ENCODE measurements around the gene PRXL2A.
"Not testable (repeated sequence)": the region's sequence is repeated elsewhere in the genome, so short reads cannot be mapped to it uniquely, and the experiment has no call there.

Gene PRXL2A

DNA sequence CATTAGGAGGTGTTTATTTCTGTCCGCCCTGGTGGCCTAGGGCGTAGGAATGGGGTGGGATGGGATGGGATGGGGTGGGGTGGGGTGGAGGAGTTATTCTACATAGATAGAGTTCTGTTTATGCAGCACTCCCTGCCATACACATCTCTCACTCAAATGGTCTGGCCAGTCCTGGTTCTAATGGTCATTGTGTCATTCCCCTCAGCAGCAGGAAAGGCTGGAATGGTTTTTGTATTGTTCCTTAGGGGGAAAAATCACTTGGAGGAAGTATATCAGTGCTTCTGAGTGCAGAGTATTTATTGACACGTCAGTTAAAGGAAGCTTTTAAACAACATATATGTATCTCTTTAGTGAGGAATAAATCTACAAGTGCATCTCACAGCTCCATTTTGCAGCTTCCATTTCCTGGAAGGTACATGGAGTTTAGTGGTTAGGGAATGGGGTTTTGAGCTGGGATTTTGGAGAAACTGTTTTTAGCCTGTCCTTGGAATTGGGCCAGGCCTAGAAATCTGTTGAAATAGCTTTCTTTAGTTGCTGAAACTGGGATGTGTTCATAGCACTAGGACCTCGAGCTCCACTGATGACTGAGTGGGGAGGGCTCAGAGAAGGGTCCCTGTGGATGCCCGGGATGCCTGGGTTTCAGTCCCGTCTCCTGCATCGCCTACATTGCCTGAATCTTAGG lies 54.1 kb downstream of the PRXL2A start:
- no peak for DNase-seq

DNA sequence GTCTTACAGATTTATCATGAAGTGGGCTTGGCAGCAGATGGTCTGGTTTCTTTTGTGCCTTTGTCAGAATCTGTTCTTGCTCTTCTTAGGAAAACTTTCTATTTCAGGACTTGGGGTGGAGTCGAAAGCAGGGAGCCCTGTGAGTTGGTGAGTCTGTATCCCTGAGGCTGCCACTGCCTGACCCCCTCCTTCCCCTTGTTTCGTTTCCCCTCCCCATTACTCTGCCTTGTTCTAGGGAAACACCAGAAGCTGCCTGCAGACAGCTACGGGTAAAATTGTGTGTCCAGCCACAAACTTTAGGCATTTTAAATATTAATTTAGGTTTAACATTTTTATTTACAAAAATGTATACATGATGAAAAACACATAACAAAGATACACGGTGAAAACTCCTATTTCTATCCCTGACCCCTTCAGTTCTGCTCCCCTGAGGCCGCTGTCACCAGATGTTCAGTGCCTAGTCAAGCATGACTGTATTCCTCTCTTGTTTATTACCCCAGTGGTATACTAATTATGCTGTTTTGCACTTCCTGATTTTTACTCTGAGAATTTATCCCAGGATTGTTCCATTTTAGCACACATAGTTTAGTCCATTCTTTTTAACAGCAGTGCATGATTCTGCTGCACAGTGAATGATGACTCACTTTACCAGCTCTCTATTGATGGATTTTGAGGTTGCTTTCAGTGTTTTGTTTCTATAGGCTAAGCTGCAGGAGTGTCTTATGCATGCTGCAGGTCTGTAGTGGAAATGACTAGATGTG lies 54.8 kb downstream of the PRXL2A start:
- DNase-seq = no peak

DNA sequence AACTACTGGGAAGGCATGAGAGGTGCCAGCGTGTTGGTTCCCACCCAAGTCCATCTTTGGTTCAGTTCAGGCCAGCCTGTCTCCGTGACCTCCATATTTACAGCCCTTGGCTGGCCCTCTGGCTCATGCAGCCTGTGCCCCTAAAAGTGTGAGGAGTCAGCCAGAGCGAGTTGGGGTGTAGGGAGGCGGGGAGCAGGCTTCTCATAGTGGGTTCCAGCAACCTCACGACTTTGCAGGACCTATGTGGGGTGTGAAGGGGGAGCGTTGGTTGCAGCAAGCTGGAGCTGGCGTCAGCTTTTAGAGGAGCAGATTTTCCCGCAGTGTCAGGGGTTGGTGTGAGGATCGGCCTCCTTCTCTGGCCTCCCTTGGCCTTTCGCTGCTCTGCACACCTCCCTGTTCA lies 55.5 kb downstream of the PRXL2A start:
- no peak for DNase-seq

DNA sequence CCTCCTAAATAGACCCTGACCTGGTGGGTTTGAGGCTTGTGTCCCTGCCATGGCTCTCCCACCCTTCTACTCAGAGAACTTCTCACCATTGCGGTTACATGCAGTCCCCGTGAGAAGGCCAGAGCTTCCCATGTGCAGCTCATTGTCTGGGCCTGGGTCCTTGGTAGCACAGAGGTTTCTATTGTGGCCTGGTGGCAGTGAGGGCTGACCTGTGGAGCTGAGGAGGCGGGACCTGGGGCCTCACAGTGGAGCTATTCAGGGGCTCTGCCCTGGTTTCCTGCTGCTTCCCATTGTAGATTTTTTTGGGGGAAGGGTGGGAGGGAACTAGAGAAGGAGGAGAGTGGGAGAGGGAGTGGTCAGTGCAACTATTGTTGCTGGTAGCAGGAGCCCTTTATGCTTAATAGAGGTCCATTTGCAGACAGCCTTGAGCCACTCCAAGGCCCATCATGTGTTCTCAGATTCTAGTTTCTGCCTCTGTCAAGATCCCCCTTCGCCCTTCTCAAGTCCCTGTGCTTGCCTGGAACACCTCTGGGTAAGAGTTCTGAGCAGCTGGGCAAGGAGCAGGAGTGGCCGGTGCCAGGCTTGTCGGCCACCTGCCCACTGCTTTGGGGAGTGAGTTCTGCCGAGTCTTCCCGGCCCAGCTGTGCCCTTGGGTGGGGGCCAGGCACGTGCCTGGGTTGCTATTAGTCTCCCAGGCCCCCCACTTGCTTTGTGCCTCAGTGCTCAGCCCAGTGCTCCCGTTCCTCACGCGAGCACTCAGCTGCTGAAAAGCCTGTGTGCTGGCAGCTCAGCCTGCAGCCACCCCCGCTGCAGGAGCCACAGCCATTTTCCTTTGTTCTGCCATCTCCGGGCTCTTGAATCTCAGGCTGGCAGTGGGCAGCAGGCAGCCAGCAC lies 56.5 kb downstream of the PRXL2A start:
- no peak for DNase-seq

DNA sequence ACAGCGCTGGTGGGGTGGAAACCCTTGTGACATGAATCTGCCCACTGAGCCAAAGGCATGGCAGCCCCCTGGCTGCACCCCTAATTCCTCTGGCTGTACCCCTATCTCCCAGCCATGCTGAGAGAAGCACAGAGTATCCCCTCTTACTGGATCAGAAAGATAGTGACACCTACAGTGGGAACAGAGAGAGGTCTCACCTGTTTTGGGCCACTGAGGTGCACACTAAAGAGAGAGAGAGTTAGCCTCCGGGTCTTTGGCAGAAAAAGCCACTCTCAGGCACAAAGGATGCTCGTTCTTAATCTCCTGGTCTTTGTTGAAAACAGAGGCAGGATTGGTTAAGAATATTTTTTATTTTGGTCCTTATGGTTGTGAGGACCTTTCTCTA lies 57.1 kb downstream of the PRXL2A start:
- DNase-seq = no peak

DNA sequence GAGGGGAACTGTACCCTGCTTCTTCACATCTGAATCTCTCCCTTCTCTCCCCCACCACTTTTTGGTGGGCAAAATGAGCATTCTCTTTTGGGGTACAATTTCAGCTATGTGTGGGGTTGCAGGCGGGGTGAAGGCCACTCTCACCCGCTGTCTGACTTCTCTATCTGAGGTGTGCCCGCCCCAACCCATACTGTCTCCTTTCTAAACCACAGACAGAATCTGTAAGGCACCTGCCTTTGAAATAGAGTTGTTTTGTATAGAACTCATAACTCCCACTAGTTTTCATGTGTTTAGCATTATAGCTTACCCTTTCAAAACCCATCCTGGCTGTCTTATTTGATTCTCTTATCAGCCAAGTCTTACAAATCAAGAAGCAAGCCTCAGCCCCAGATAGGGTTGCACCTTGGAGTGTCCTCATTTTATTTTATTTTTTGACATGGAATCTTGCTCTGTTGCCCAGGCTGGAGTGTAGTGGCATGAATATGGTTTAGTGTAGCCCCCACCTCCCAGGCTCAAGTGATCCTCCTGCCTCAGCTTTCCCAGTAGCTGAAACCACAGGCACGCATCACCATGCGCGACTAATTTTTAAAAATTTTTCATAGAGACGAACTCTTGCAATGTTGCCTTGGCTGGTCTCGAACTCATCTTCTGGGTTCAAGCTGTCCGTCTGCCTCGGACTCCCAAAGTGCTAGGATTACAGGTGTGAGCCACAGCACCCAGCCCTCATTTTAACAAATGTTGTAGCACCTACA lies 57.7 kb downstream of the PRXL2A start:
- no peak for DNase-seq

DNA sequence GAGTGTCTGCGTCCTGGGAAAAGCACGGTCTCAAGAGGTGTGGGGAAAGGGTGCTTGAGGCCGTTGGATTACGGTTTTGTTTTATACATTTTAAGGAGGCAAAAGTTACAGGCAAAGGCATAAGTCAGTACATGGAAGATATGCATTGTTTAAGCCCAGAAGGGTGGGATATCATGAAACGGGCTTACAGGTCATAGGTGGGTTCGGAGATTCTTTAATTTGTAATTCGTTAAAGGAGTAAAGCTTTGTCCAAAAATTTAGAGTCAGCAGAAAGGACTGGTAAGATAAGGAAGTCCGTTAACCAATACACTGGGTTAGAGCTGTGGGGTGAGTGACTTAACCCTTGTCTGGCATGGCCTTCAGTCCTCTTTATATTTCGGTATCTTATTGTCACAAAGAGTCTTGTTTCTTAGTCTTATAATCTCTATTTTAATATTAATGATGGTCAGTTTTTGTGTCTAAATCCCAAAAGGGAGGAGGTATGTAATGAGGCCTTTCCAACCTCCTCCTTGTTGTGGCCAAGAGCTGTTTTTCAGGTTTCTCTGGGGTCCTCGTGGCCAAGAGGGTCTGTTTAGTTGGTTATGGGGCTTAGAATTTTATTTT lies 58.5 kb downstream of the PRXL2A start:
- DNase-seq = no peak

DNA sequence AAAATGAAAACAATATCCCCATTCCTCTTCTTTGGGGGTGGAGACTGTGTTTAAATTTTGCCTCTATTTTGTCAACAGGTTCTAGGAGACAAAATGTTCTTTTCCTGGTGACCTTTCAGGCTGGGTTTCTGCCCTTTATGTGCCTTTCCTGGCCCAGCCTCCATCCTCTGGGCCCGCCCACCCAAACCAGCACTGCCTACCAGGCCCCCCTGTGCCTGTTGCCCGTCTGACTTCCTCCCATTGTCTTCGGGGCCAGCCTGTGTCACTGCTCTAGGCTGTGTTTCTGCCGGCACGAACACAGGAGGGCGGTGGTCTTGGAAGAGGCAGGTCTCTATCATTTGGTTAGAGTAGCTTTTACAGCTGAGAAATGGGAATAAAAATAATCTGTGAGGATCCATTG lies 59.7 kb downstream of the PRXL2A start:
- peak; percentile 22 for DNase-seq

DNA sequence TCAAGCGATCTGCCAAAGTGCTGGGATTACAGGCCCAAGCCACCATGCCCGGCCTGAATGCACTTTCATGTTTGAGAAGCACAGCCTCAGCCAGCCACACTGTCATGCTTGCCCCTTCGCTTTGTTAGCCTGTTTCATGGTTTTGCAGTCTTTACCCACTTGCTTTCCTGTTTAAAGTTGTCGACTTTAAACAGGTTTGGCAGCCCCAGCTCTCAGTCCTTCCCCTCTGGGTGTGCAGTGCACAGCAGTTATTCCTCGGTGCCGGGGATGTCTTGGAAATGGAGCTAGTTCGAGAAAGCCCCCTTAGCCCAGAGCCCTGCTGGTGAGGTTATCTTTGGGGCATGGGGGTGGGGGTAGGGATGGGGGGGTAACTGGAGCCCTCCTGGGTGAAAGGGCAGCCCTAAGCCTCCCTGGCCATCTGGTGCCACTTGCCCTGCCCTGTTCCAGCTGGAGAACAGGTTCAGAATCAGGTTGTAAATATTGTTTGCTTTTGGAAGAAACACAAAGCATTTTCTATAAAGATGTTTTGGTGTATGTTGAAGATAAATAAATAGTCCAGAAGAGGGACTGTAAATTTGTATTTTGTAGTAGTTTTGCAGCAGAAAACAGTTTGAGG lies 60.6 kb downstream of the PRXL2A start:
- DNase-seq = no peak

DNA sequence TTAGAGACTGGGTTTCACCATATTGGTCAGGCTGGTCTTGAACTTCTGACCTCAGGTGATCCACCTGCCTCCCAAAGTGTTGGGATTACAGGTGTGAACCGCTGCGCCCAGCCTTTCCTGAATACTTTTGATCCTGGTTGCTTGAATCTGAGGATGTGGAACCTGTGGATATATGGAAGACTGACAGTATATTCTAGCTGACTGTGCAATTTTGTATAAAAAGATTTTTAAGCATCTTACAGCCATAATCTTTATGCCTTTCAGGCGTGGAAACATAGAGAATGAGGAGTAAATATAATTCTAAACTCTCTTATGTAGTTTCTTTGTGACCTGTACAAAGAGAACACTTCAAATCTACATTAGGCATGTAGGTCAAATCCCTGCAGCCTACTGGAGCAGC lies 61.9 kb downstream of the PRXL2A start:
- DNase-seq = no peak

DNA sequence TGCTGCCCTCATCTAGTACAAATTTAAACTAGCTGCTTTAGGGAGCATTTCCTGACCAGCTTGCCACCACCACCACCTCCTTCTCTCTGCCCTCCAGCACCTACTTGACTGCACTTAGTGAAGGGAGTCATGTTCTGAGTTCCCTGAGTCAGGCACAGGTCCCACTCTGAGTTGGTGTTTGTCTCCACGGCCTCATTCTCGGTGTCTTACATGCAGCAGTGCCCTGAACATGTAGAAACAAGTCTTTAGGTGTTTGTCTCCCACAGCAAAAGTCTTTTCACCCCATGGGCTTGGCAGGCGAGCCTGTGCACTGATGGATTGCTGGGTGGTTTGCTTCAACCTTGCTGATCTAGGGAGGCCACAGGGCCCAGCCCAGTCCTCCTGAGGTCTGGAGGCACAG lies 62.6 kb downstream of the PRXL2A start:
- no peak for DNase-seq

DNA sequence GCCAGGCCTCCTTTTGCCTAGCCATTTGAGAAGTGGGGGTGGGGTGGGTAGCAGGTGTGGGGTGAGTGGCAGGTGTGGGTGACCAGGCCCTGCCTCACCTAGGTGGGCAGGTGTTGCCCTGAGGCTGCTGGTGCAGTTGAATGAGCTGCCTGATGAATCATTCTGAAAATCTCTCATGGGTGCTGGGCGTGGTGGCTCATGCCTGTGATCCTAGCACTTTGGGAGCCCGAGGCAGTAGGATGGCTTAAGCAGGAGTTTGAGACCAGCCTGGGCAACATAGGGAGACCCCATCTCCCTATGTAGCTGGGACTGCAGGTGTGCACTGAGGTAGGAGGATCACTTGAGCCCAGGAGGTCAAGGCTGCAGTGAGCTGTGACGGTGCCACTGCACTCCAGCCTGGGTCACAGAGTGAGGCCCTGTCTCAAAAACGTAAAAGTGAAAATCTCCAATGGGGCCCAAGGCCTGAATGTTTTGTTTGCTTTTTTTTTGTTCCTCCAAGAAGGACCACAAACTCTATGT lies 63.4 kb downstream of the PRXL2A start:
- no peak for DNase-seq

DNA sequence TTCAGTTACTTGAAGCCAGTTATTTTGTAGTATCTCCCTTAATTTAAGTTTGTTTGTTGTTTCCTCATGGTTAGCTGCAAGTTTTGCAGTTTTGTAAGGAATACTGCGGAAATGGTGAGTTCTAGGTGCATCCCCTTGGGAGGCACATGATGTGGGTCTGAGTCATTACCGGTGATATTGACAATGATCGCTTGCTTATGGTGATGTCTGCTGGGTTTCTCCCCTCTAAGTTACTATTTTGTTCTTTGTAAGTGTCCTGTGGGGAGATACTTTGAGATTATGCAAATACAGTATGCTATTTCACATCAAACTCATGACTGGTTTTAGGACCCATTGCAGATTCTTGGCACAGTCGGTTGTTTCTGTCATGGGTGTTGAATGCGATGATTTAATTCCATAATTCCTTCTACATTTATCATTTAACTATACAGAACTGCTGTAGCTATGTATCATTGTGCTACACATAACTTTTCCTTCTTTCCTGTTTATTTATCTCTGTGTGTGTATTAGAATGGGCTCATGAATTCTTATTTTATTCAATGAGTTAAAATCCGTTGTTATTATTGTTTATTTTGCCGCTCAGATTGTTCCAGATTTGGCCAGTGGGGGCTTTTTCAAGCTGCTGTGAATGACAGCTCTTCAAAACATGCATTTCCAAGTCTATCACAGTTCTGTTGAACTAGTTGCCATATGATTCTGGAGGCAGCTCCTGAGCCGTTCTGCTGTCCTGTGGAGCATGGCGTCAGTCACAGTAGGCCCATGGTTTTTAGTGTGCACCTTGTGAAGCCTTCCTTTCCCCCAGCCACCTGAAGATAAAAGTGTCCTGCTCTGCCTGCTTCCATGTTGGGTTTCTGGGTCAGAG lies 64.1 kb downstream of the PRXL2A start:
- DNase-seq = no peak

DNA sequence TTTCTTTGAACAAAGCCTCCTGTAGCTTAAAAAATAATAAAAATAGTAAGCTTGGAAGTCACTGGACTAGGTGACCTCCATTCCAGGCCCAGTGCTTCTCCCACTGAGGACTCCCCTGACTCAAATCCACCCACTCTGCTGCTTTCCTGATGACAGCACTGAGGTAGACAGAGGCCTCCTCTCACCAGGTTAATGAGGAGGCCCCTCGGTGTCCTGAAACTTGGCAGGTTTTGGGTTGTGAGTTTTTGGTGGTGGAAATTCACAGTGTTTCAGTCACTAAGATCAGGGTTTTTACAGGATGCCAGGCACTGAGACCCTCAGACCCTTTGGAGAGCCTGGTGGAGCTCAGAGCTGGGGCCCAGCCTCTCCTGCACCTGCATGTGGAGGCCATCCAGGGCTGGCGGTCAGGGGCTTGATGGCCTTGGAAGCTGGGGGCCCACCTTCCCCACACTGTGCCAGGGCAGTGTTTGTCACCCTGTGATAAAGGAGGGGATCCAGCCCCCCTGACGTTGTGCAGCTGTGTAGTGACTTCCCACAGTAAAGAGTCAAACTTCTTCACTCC lies 64.8 kb downstream of the PRXL2A start:
- no peak for DNase-seq

DNA sequence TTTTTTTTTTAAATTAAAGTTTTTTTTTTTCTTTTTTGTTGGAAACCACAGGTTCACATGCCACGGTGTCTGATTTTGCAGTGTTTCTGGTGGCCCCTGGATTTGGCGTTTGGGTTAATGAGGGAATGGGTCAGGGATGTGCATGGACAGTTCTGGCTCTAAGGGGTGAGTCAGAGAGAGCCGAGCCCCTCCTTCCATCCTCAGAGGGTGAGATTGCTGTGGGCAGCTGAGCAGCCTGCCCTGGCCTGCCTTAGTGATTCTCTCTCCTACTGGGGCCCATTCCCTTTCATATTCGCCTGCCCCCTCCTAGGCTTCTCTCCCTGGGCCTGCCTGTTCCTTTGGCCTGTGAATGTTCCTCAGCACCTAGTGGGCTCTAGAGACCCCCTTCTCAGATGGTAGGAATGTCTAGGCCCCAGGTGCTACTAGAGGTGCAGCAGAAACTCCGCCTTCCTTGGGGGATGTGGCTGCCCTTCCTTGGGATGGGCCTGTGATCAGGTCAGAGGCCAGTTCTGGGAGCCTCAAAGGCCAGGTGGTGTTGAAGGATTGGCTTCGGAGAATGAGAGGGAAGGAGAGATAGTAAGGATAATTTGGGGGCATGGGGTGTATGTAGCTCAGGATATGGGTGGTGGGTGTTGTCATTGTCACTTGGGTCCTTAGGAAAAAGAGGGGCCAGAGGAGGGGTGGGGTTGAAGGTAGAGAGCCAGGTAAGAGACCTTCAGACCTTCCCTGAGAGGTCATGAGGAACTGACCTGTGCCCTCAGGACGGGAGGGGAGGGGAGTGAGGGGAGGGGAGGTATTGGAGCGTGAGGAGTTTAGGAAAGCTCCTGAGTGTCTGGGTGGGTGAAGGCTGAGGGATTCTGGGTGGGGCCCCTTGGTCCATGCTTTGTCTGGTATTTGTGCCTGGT lies 65.6 kb downstream of the PRXL2A start:
- DNase-seq = no peak

DNA sequence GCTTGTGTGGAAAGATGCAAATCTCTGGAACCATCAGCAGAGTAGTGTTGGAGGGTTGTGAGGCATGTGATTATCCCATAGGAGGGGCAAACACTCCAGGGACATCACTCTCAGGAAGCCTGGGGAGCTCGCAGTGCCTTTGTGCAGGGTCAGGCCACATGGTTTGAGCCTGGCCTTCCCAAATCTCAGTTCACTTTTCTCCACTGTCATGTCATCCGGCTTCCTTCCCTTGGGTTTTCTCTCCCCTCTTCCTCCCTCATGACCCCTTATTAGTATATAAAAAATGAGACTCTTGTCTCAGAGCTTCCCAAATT lies 66.2 kb downstream of the PRXL2A start:
- DNase-seq = no peak

DNA sequence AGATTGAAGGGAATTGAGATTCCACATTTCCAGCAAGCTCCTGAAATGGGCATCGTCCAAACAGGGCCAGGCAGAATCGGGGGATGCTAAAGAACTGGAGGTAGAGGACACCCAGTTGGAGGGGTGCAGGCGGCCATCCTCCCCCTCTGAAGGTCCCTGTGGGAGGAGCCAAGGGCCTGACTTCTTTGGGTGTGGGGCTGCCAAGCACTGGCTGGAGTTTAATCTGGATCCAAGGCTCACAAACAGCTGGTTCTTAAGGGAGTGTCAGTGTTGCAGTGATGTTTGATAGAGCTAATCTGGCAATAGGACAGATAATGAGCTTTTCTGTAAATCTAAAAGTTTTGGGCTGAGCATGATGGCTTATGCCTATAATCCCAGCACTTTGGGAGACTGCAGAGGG lies 66.6 kb downstream of the PRXL2A start:
- no peak for DNase-seq

DNA sequence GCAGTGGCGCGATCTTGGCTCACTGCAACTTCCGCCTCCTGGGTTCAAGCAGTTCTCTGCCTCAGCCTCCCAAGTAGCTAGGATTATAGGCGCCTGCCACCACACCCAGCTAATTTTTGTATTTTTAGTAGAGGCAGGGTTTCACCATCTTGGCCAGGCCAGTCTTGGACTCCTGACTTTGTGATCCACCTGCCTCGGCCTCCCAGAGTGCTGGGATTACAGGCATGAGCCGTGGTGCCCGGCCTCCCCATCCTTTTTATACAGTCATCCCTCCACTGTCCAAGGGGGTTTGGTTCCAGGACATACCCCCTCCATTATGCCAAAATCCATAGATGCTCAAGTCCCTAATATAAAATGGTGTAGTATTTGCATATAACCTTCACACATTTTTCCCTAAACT lies 67.3 kb downstream of the PRXL2A start:
- not testable (repeated sequence) for DNase-seq

DNA sequence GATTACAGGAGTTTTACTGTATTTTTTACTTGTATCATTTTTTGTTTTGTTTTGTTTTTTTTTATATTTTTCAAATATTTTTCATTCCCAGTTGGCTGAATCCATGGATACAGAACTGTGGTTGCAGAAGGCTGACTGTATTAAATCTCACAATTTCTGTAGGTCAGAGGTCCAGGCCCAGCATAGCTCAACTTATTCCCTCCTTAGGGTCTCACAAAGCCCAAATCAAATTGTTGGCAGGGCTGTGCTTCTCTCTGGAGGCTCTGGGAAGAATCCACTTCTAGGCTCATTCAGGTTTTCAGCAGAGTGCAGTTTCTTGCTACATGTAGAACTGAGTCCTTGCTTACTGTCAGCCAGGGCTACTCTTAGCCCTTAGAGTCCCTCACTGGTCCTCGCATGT lies 68.3 kb downstream of the PRXL2A start:
- DNase-seq = no peak

DNA sequence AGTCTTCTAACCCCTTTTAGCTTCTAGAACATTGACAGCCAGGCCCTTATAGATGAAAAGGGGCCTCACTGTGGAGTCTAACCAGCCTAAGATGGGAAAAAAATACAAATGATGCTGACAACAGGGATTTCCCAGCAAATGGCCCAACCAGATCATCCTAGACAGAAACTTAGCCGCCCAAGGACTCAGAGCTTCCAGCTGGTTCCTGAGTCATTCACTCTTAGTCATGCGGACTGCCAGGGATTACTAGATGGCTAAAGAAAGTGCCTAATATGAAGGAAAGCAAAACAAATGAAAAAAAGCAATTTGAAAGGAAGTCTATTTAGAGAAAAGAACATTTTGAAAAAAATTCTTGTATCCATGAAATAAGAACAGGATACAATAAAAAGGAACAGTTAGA lies 69.5 kb downstream of the PRXL2A start:
- DNase-seq = no peak

All from activated gamma-delta T cell (primary cell).